A549 (cell line): ENCODE data around the gene ZSCAN26. TPM values are rescaled to one million over a fixed set of nuclear protein-coding genes. Genes with fewer than 3 reads are reported as not detected.

ENCODE experiments used
- ATAC-seq, 2 experiments: fragments of 200-7000 bp in 1 of 2; fragments of >200 bp in 1 of 2; cut with Nextera tagmentation in 1 of 2; cut with Tn5 transposase in 1 of 2; 3 replicates each; pipeline versions ENCODE4 v1.8.0 to v1.9.1; 2018 to 2020; ENCODE audit warnings: mild to moderate bottlenecking in 1 of 2, moderate library complexity in 1 of 2
- CTCF ChIA-PET: fragments of 300-600 bp; sonication (Branson Sonifier 250); formaldehyde crosslinking; extraction: SDS; loops from one replicate; lab custom pipeline; 2021; ENCODE audit warnings: antibody characterized with exemption, inconsistent platforms; lab: Yijun Ruan, JAX
- POLR2A ChIA-PET: fragments of 350-600 bp; formaldehyde crosslinking; extraction: SDS; loops from one replicate; lab custom pipeline; 2021; ENCODE audit warnings: antibody characterized with exemption, inconsistent platforms; lab: Yijun Ruan, JAX
- DNase-seq, 2 experiments: peaks; one replicate each; pipeline versions ENCODE4 v3.0.0 to v3.0.0-alpha.2; 2011 to 2016; ENCODE audit warnings: low read depth in 1 of 2, low spot score in 1 of 2
- FAIRE-seq: peaks from 2 replicates; lab custom pipeline; 2011; peaks lifted over from hg19 to GRCh38; lab: Jason Lieb, UNC
- H3K27ac ChIP-seq, 2 experiments: fragments of >200 bp; sonication (Bioruptor Twin); formaldehyde crosslinking; 3 replicates each; pipeline ENCODE4 v1.5.1; 2016 to 2017
- H3K4me1 ChIP-seq: fragments of >200 bp; sonication (Bioruptor Twin); formaldehyde crosslinking; 3 replicates; pipeline ENCODE4 v1.6.1; 2016
- H3K4me2 ChIP-seq: fragments of >200 bp; sonication (Bioruptor Twin); formaldehyde crosslinking; 3 replicates; pipeline ENCODE4 v1.6.1; 2016
- H3K4me3 ChIP-seq: fragments of >200 bp; sonication (Bioruptor Twin); formaldehyde crosslinking; 3 replicates; pipeline ENCODE4 v1.5.1; 2016
- H3K9me3 ChIP-seq: fragments of >200 bp; sonication (Bioruptor Twin); formaldehyde crosslinking; 3 replicates; pipeline ENCODE4 v1.6.1; 2016
- CHD2 ChIP-seq: fragments of 150-350 bp; IDR thresholded peaks from 2 replicates; pipeline ENCODE4 v1.6.1; 2014; ENCODE audit warnings: low read length; ENCODE audit not compliant: partially characterized antibody
- CHD4 ChIP-seq: fragments of 200-600 bp; sonication (generic); IDR thresholded peaks from 2 replicates; pipeline ENCODE4 v1.6.1; 2016; ENCODE audit warnings: antibody characterized with exemption, mild to moderate bottlenecking, borderline replicate concordance
- GATA3 ChIP-seq: IDR thresholded peaks from 2 replicates; pipeline ENCODE4 v1.6.1; 2012; ENCODE audit warnings: borderline replicate concordance
- HEYL ChIP-seq: fragments of 250-450 bp; sonication (Bioruptor Pico); IDR thresholded peaks from 2 replicates; pipeline ENCODE4 v1.8.0; 2021; ENCODE audit warnings: mild to moderate bottlenecking, moderate library complexity
- HOXA7 ChIP-seq: fragments of 250-450 bp; sonication (Bioruptor Pico); IDR thresholded peaks from 2 replicates; pipeline ENCODE4 v1.5.0; 2020; ENCODE audit warnings: mild to moderate bottlenecking, moderate library complexity
- JUNB ChIP-seq: fragments of >200 bp; sonication (Bioruptor Twin); formaldehyde crosslinking; IDR thresholded peaks from 2 replicates; pipeline ENCODE4 v1.6.1; 2016
- KDM5A ChIP-seq: fragments of 200-600 bp; sonication (generic); IDR thresholded peaks from 2 replicates; pipeline ENCODE4 v1.6.1; 2016; ENCODE audit warnings: antibody characterized with exemption, mild to moderate bottlenecking
- MAFK ChIP-seq: fragments of 450-650 bp; IDR thresholded peaks from 2 replicates; pipeline ENCODE4 v1.6.1; 2014; ENCODE audit not compliant: partially characterized antibody
- NFE2L2 ChIP-seq: fragments of 150-350 bp; conservative IDR thresholded peaks from 2 replicates; pipeline ENCODE4 v1.6.1; 2014; ENCODE audit warnings: low read length
- NPAS2 ChIP-seq: fragments of 250-450 bp; sonication (Bioruptor Pico); IDR thresholded peaks from 2 replicates; pipeline ENCODE4 v1.8.0; 2022; ENCODE audit warnings: mild to moderate bottlenecking, moderate library complexity, borderline replicate concordance
- NR3C1 ChIP-seq: fragments of >200 bp; sonication (Bioruptor Twin); formaldehyde crosslinking; IDR thresholded peaks from 3 replicates; pipeline ENCODE4 v1.6.1; 2017
- PHF8 ChIP-seq: fragments of 200-600 bp; sonication (generic); IDR thresholded peaks from 2 replicates; pipeline ENCODE4 v1.6.1; 2016; ENCODE audit warnings: low read depth, mild to moderate bottlenecking, antibody characterized with exemption, moderate library complexity, borderline replicate concordance
- POLR2A ChIP-seq: IDR thresholded peaks from 2 replicates; pipeline ENCODE4 v1.6.1; 2012; ENCODE audit warnings: mild to moderate bottlenecking, low read length
- RAD21 ChIP-seq, 2 experiments: fragments of >200 bp in 1 of 2; sonication (Bioruptor Twin) in 1 of 2; formaldehyde crosslinking in 1 of 2; IDR thresholded peaks in 1 of 2; conservative IDR thresholded peaks in 1 of 2; 2 replicates in 1 of 2; 3 replicates in 1 of 2; pipeline ENCODE4 v1.6.1; 2012 to 2018; ENCODE audit warnings: inconsistent platforms in 1 of 2
- RARB ChIP-seq: fragments of 250-450 bp; sonication (Bioruptor Pico); IDR thresholded peaks from 2 replicates; pipeline ENCODE4 v1.8.0; 2021; ENCODE audit warnings: mild to moderate bottlenecking, moderate library complexity
- RCOR1 ChIP-seq: fragments of 150-350 bp; IDR thresholded peaks from 2 replicates; pipeline ENCODE4 v1.6.1; 2014; ENCODE audit warnings: antibody characterized with exemption, low read length, low read depth
- SMC3 ChIP-seq: fragments of >200 bp; sonication (Bioruptor Twin); formaldehyde crosslinking; IDR thresholded peaks from 3 replicates; pipeline ENCODE4 v1.6.1; 2018; ENCODE audit warnings: inconsistent platforms
- SREBF2 ChIP-seq: fragments of 450-650 bp; IDR thresholded peaks from 2 replicates; pipeline ENCODE4 v1.6.1; 2014; ENCODE audit warnings: mild to moderate bottlenecking, moderate library complexity
- TP53 ChIP-seq: fragments of 250-450 bp; sonication (Bioruptor Pico); IDR thresholded peaks from 2 replicates; pipeline ENCODE4 v1.5.0; 2021; ENCODE audit warnings: mild to moderate bottlenecking, moderate library complexity
- WGBS: methylation state at CpG from one replicate; pipeline ENCODE4 v1.1.6; 2017; ENCODE audit errors: missing lambda C conversion rate; 5-methylcytosine and 5-hydroxymethylcytosine counted together
- polyA plus RNA-seq, 4 experiments: library from polyadenylated mRNA; depleted of rRNA in 3 of 4; stranded (reverse); fragments of >200 nt; fragmentation: RNase III in 1 of 4; extraction: RNeasy Plus Mini Kit Qiagen cat#74134 plus additional on column Dnase treatment in 1 of 4; gene quantifications; 2 replicates in 3 of 4; 3 replicates in 1 of 4; pipeline ENCODE4 v1.2.3, GENCODE V29; 2011 to 2017
- TF ChIP-seq, protein P1 (sequence below): fragments of 200-600 bp; sonication (generic); IDR thresholded peaks from 2 replicates; pipeline ENCODE4 v1.6.1; 2016; ENCODE audit warnings: antibody characterized with exemption, mild to moderate bottlenecking, moderate library complexity
- TF ChIP-seq, protein P2 (sequence below): fragments of >200 bp; sonication (Bioruptor Twin); formaldehyde crosslinking; IDR thresholded peaks from 3 replicates; pipeline ENCODE4 v1.5.1; 2016
- TF ChIP-seq, protein P3 (sequence below): fragments of >200 bp; sonication (Bioruptor Twin); formaldehyde crosslinking; IDR thresholded peaks from 3 replicates; pipeline ENCODE4 v1.6.1; 2016
- TF ChIP-seq, protein P4 (sequence below): fragments of >200 bp; sonication (Bioruptor Twin); formaldehyde crosslinking; IDR thresholded peaks from 2 replicates; pipeline ENCODE4 v1.6.1; 2016
- TF ChIP-seq, protein P5 (sequence below): fragments of 450-650 bp; IDR thresholded peaks from 2 replicates; pipeline ENCODE4 v1.6.1; 2014; ENCODE audit warnings: antibody characterized with exemption
- TF ChIP-seq, protein P6 (sequence below): fragments of 150-350 bp; IDR thresholded peaks from 2 replicates; pipeline ENCODE4 v1.6.1; 2014; ENCODE audit warnings: low read depth, mild to moderate bottlenecking, low read length

ZSCAN26 gene
- polyA plus RNA-seq, 2 of the 4 experiments (the other 2 are of a cell fraction), result 6.2 to 10.1 TPM

DNA sequence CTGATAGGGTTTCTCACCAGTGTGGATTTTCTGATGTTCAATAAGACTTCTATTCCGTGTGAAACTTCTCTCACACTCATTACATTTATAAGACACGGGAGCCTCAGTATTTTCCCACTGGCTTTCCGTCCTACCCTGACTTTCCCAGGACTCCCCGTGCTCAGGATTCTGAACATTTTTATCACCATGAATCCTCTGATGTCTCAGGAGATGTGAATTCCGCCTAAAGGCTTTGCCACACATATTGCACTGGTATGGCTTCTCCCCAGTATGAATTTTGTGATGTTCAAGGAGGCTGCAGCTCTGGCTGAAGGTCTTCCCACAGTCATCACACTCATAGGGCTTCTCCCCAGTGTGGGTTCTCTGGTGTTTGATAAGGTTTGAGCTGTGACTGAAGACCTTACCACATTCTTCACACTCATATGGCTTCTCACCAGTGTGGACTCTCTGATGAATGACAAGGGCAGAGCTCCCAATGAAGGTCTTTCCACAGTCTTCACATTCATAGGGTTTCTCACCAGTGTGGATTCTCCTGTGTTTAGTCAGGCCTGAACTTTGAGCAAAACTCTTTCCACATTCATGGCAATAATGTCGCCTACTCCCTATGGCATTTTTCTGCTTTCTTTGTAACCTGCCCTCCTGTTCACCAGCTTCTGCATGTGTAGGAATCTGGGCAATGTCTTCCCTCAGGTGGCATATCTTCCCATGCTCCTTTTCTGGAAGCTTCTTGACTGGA, 21.6 kb upstream of the ZSCAN26 start:
- POLR2A ChIA-PET, result no interaction called here
- Histone ChIP-seq H3K9me3 (no peaks in the 10 kb centered on the region), H3K4me3 (no peak overlapping the region), H3K4me1 (no peaks in the 10 kb centered on the region), H3K4me2 (no peak overlapping the region), H3K27ac (no peak overlapping the region)
- WGBS, result 87% methylated on average over 6 of the region's 6 CpGs
- FAIRE-seq (no peak), DNase-seq (no peak), ATAC-seq (no peak)
- CTCF ChIA-PET, result no interaction called here
- no peak for TF ChIP-seq TP53 (CRISPR knock-in tag)
- TF ChIP-seq HEYL, result no peak
- TF ChIP-seq NR3C1, result no peak
- no peak for TF ChIP-seq RCOR1
- TF ChIP-seq GATA3, result no peak
- TF ChIP-seq NFE2L2, result no peak
- TF ChIP-seq JUNB, result no peak
- TF ChIP-seq MAFK, result no peak
- TF ChIP-seq POLR2A, result no peak
- no peak for TF ChIP-seq CHD4
- TF ChIP-seq, protein P1, sequence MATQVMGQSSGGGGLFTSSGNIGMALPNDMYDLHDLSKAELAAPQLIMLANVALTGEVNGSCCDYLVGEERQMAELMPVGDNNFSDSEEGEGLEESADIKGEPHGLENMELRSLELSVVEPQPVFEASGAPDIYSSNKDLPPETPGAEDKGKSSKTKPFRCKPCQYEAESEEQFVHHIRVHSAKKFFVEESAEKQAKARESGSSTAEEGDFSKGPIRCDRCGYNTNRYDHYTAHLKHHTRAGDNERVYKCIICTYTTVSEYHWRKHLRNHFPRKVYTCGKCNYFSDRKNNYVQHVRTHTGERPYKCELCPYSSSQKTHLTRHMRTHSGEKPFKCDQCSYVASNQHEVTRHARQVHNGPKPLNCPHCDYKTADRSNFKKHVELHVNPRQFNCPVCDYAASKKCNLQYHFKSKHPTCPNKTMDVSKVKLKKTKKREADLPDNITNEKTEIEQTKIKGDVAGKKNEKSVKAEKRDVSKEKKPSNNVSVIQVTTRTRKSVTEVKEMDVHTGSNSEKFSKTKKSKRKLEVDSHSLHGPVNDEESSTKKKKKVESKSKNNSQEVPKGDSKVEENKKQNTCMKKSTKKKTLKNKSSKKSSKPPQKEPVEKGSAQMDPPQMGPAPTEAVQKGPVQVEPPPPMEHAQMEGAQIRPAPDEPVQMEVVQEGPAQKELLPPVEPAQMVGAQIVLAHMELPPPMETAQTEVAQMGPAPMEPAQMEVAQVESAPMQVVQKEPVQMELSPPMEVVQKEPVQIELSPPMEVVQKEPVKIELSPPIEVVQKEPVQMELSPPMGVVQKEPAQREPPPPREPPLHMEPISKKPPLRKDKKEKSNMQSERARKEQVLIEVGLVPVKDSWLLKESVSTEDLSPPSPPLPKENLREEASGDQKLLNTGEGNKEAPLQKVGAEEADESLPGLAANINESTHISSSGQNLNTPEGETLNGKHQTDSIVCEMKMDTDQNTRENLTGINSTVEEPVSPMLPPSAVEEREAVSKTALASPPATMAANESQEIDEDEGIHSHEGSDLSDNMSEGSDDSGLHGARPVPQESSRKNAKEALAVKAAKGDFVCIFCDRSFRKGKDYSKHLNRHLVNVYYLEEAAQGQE, result no peak

DNA sequence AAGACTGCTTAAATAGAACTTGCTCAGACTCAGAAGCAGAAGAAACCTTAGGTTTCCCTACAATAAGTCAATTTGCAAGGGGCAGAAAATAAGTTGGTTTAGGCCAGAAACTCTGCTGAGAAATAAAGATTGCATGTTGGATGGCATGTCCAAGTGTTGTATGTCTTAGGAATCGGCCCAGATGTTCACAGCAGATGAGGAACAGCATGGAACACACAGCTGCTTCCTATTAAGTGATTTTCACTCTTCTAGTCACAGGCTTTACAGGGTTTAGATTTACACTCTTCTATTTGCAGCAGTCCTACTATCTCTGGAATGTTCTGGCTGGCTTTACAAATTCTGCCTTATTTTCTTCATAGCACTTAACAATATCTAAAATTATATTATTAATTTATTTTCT, 18.0 kb upstream of the ZSCAN26 start:
- peaks cover 5% of the 10 kb centered on the region; the same call in 1 of the 3 replicates for H3K4me1 ChIP-seq
- no peaks in the 10 kb centered on the region for H3K9me3 ChIP-seq
- POLR2A ChIA-PET, result no interaction called here
- no peak overlapping the region for H3K4me2 ChIP-seq
- H3K4me3 ChIP-seq, result no peak overlapping the region
- TF ChIP-seq CHD2 (no peak), PHF8 (no peak), NFE2L2 (no peak), SMC3 (no peak), JUNB (no peak), CHD4 (no peak), SREBF2 (no peak), HOXA7 (CRISPR knock-in tag) (no peak), RAD21 (conservative IDR thresholded peaks at IDR 0.05 in 1 of 2, IDR thresholded peaks at IDR 0.05 in 1 of 2) (no peak), NPAS2 (CRISPR knock-in tag) (no peak), RARB (CRISPR knock-in tag) (no peak), KDM5A (no peak), NR3C1 (no peak)
- TF ChIP-seq, protein P2, sequence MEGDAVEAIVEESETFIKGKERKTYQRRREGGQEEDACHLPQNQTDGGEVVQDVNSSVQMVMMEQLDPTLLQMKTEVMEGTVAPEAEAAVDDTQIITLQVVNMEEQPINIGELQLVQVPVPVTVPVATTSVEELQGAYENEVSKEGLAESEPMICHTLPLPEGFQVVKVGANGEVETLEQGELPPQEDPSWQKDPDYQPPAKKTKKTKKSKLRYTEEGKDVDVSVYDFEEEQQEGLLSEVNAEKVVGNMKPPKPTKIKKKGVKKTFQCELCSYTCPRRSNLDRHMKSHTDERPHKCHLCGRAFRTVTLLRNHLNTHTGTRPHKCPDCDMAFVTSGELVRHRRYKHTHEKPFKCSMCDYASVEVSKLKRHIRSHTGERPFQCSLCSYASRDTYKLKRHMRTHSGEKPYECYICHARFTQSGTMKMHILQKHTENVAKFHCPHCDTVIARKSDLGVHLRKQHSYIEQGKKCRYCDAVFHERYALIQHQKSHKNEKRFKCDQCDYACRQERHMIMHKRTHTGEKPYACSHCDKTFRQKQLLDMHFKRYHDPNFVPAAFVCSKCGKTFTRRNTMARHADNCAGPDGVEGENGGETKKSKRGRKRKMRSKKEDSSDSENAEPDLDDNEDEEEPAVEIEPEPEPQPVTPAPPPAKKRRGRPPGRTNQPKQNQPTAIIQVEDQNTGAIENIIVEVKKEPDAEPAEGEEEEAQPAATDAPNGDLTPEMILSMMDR, result no peak
- TF ChIP-seq, protein P3, sequence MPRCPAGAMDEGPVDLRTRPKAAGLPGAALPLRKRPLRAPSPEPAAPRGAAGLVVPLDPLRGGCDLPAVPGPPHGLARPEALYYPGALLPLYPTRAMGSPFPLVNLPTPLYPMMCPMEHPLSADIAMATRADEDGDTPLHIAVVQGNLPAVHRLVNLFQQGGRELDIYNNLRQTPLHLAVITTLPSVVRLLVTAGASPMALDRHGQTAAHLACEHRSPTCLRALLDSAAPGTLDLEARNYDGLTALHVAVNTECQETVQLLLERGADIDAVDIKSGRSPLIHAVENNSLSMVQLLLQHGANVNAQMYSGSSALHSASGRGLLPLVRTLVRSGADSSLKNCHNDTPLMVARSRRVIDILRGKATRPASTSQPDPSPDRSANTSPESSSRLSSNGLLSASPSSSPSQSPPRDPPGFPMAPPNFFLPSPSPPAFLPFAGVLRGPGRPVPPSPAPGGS, result no peak
- TF ChIP-seq, protein P4, sequence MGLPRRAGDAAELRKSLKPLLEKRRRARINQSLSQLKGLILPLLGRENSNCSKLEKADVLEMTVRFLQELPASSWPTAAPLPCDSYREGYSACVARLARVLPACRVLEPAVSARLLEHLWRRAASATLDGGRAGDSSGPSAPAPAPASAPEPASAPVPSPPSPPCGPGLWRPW, result no peak
- TF ChIP-seq, protein P5, sequence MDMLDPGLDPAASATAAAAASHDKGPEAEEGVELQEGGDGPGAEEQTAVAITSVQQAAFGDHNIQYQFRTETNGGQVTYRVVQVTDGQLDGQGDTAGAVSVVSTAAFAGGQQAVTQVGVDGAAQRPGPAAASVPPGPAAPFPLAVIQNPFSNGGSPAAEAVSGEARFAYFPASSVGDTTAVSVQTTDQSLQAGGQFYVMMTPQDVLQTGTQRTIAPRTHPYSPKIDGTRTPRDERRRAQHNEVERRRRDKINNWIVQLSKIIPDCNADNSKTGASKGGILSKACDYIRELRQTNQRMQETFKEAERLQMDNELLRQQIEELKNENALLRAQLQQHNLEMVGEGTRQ, result no peak
- TF ChIP-seq, protein P6, sequence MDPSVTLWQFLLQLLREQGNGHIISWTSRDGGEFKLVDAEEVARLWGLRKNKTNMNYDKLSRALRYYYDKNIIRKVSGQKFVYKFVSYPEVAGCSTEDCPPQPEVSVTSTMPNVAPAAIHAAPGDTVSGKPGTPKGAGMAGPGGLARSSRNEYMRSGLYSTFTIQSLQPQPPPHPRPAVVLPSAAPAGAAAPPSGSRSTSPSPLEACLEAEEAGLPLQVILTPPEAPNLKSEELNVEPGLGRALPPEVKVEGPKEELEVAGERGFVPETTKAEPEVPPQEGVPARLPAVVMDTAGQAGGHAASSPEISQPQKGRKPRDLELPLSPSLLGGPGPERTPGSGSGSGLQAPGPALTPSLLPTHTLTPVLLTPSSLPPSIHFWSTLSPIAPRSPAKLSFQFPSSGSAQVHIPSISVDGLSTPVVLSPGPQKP, result no peak
- TF ChIP-seq, all 56 proteins: peak for 0
- 75% methylated on average over 1 of the region's 1 CpG for WGBS
- CTCF ChIA-PET, result interaction anchor here (1.0 kb wide), 1 partner anchor 30 kb away, joined by 4 read pairs; no protein-coding TSS in a partner anchor
- FAIRE-seq, result no peak
- ATAC-seq, result no peak
- no peak overlapping the region for H3K27ac ChIP-seq
- no peak for DNase-seq
